Measurements from ENCODE around the gene CCDC127.

Gene CCDC127

GRCh38 chr5:154826-155225 lies 63.1 kb downstream of the CCDC127 start:
- Histone ChIP-seq H3K36me3 (ENCODE audit: low read depth) (no peaks in the 10 kb centered on the region), H3K4me3 (ENCODE audit: severe bottlenecking) (no peak overlapping the region), H3K4me1 (ENCODE audit: insufficient read depth, poor library complexity, severe bottlenecking) (peaks cover 4% of the 10 kb centered on the region), H3K9me3 (ENCODE audit: severe bottlenecking) (no peaks in the 10 kb centered on the region), H3K27me3 (ENCODE audit: insufficient read depth, poor library complexity, severe bottlenecking) (peaks cover 1% of the 10 kb centered on the region), H3K27ac (ENCODE audit: poor library complexity, severe bottlenecking) (no peak overlapping the region)
- ATAC-seq (ENCODE audit: low read depth) = no peak
- no peak for DNase-seq (ENCODE audit: low spot score)
- TF ChIP-seq, protein P1, sequence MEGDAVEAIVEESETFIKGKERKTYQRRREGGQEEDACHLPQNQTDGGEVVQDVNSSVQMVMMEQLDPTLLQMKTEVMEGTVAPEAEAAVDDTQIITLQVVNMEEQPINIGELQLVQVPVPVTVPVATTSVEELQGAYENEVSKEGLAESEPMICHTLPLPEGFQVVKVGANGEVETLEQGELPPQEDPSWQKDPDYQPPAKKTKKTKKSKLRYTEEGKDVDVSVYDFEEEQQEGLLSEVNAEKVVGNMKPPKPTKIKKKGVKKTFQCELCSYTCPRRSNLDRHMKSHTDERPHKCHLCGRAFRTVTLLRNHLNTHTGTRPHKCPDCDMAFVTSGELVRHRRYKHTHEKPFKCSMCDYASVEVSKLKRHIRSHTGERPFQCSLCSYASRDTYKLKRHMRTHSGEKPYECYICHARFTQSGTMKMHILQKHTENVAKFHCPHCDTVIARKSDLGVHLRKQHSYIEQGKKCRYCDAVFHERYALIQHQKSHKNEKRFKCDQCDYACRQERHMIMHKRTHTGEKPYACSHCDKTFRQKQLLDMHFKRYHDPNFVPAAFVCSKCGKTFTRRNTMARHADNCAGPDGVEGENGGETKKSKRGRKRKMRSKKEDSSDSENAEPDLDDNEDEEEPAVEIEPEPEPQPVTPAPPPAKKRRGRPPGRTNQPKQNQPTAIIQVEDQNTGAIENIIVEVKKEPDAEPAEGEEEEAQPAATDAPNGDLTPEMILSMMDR (IDR thresholded peaks at IDR 0.05; ENCODE audit: poor library complexity, severe bottlenecking) = no peak

DNA sequence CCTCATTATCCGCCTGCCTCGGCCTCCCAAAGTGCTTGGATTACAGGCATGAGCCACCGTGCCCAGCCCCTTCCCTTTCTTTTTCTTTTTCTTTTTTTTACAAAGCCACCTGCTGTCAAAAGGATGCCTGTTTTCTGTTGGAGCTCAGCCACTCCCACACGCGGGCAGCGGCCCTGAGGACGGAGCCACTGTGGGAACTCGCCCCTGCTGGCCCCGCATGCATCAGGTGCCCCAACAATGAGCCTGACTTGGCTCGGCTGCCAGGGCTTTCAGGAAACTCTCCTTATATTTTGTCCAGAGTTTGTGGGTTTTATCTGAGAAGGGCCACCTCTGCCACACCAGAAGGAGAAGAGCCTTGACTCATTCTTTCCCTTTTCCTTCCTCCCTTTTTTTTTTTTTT lies 63.7 kb downstream of the CCDC127 start:
- H3K4me3 ChIP-seq (ENCODE audit: severe bottlenecking) = no peak overlapping the region
- no peak for ATAC-seq (ENCODE audit: low read depth)
- DNase-seq (ENCODE audit: low spot score) = no peak

GRCh38 chr5:153256-153655 lies 64.7 kb downstream of the CCDC127 start:
- H3K9me3 ChIP-seq (ENCODE audit: severe bottlenecking) = peaks cover 3% of the 10 kb centered on the region
- TF ChIP-seq, protein P1 (IDR thresholded peaks at IDR 0.05; ENCODE audit: poor library complexity, severe bottlenecking) = no peak
- no peak for DNase-seq (ENCODE audit: low spot score)
- no peaks in the 10 kb centered on the region for H3K27me3 ChIP-seq (ENCODE audit: insufficient read depth, poor library complexity, severe bottlenecking)
- H3K4me3 ChIP-seq (ENCODE audit: severe bottlenecking) = no peak overlapping the region
- H3K4me1 ChIP-seq (ENCODE audit: insufficient read depth, poor library complexity, severe bottlenecking) = peaks cover 4% of the 10 kb centered on the region
- no peaks in the 10 kb centered on the region for H3K36me3 ChIP-seq (ENCODE audit: low read depth)
- H3K27ac ChIP-seq (ENCODE audit: poor library complexity, severe bottlenecking) = no peak overlapping the region
- no peak; the same call in 2 of the 3 replicates for ATAC-seq (ENCODE audit: low read depth)

More for the DNA sequence above, 63.7 kb downstream of the CCDC127 start:
- Histone ChIP-seq H3K36me3 (ENCODE audit: low read depth) (no peaks in the 10 kb centered on the region), H3K27me3 (ENCODE audit: insufficient read depth, poor library complexity, severe bottlenecking) (no peaks in the 10 kb centered on the region), H3K9me3 (ENCODE audit: severe bottlenecking) (no peaks in the 10 kb centered on the region), H3K27ac (ENCODE audit: poor library complexity, severe bottlenecking) (no peak overlapping the region), H3K4me1 (ENCODE audit: insufficient read depth, poor library complexity, severe bottlenecking) (peaks cover 4% of the 10 kb centered on the region)
- TF ChIP-seq, protein P1 (IDR thresholded peaks at IDR 0.05; ENCODE audit: poor library complexity, severe bottlenecking) = no peak

DNA sequence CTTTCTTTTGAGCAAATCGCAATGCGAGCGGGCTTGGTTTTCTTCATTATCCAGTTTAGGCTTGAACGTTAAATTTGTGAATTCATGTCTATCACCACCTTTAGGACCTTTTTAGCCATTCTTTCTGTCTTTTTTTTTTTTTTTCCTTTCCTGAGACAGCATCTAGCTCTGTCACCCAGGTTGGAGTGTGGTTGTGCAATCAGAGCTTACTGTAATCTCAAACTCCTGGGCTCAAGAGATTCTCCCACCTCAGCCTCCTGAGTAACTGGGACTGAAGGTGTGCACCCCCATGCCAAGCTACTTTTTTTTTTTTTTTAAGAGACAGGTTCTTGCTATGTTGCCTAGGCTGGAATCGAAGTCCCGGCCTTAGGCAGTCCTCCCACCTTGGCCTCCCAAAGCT lies 65.9 kb downstream of the CCDC127 start:
- DNase-seq (ENCODE audit: low spot score) (no peak), ATAC-seq (ENCODE audit: low read depth) (no peak)
- H3K9me3 ChIP-seq (ENCODE audit: severe bottlenecking) = peaks cover 12% of the 10 kb centered on the region
- TF ChIP-seq, protein P1 (IDR thresholded peaks at IDR 0.05; ENCODE audit: poor library complexity, severe bottlenecking) = no peak
- no peaks in the 10 kb centered on the region for H3K36me3 ChIP-seq (ENCODE audit: low read depth)
- H3K27me3 ChIP-seq (ENCODE audit: insufficient read depth, poor library complexity, severe bottlenecking) = no peaks in the 10 kb centered on the region
- H3K27ac ChIP-seq (ENCODE audit: poor library complexity, severe bottlenecking) = no peak overlapping the region
- peaks cover 4% of the 10 kb centered on the region for H3K4me1 ChIP-seq (ENCODE audit: insufficient read depth, poor library complexity, severe bottlenecking)
- no peak overlapping the region for H3K4me3 ChIP-seq (ENCODE audit: severe bottlenecking)

- no peaks in the 10 kb centered on the region for H3K36me3 ChIP-seq (ENCODE audit: low read depth)
- no peak overlapping the region for H3K27ac ChIP-seq (ENCODE audit: poor library complexity, severe bottlenecking)
- TF ChIP-seq, protein P1 (IDR thresholded peaks at IDR 0.05; ENCODE audit: poor library complexity, severe bottlenecking) = no peak
- peaks cover 4% of the 10 kb centered on the region for H3K4me1 ChIP-seq (ENCODE audit: insufficient read depth, poor library complexity, severe bottlenecking)
- H3K4me3 ChIP-seq (ENCODE audit: severe bottlenecking) = no peak overlapping the region
- peaks cover 14% of the 10 kb centered on the region for H3K9me3 ChIP-seq (ENCODE audit: severe bottlenecking)
- H3K27me3 ChIP-seq (ENCODE audit: insufficient read depth, poor library complexity, severe bottlenecking) = no peaks in the 10 kb centered on the region
- DNase-seq (ENCODE audit: low spot score) (no peak), ATAC-seq (ENCODE audit: low read depth) (no peak)
Measured at GRCh38 chr5:150746-151145, 67.2 kb downstream of the CCDC127 start.

Data from RWPE2 (cell line).